Lower lobe of right lung (tissue), 2 donors: Measurements from ENCODE around the gene NXN. TPM values are rescaled to one million over a fixed set of nuclear protein-coding genes. Genes with fewer than 3 reads are reported as not detected.

Experiments
- ATAC-seq, 2 donors: fragments of 200-7000 bp; cut with Tn5 transposase; one replicate each; pipeline ENCODE4 v1.9.1; 2020 to 2022; ENCODE audit warnings: mild to moderate bottlenecking in 2 of 2, moderate library complexity in 2 of 2
- DNase-seq: peaks from one replicate; pipeline ENCODE4 v3.0.0-alpha.2; 2020
- H3K27ac ChIP-seq: fragments of 200-600 bp; one replicate; pipeline ENCODE4 v1.8.0; 2022
- H3K27me3 ChIP-seq: fragments of 200-600 bp; one replicate; pipeline ENCODE4 v1.8.0; 2022; ENCODE audit warnings: low read depth
- H3K36me3 ChIP-seq: fragments of 200-600 bp; one replicate; pipeline ENCODE4 v1.8.0; 2022; ENCODE audit warnings: mild to moderate bottlenecking
- H3K4me1 ChIP-seq: fragments of 200-600 bp; one replicate; pipeline ENCODE4 v1.8.0; 2022
- H3K4me3 ChIP-seq: fragments of 200-600 bp; one replicate; pipeline ENCODE4 v1.8.0; 2022; ENCODE audit warnings: mild to moderate bottlenecking
- H3K9me3 ChIP-seq: fragments of 200-600 bp; one replicate; pipeline ENCODE4 v1.8.0; 2022
- CTCF ChIP-seq: fragments of 200-600 bp; IDR thresholded peaks from one replicate; pipeline ENCODE4 v1.8.0; 2022; ENCODE audit warnings: antibody characterized with exemption, mild to moderate bottlenecking
- intact Hi-C: fragments of 100-400 bp; cut with DNase I; formaldehyde crosslinking; loops from one replicate; pipeline ENCODE4 v1.11.0; 2022
- total RNA-seq: library from RNA; stranded (reverse); fragmentation: NEBNext Ultra II Directional; extraction: Animal tissue kit (Norgen Biotek cat#: 25700); gene quantifications from one replicate; pipeline ENCODE4 v1.2.1, GENCODE V29; 2021
- donor health status: DM: no; HTN: yes; CAD: no; lungs with severe emphysema.

The NXN gene
- total RNA-seq, 1 donor from 2014 or later = 42.6 TPM

GRCh38 chr17:881778-882177, 97.8 kb downstream of the NXN start:
- Histone ChIP-seq H3K36me3 (no peaks in the 10 kb centered on the region), H3K4me3 (no peak overlapping the region), H3K27me3 (no peaks in the 10 kb centered on the region), H3K27ac (no peak overlapping the region), H3K4me1 (peaks cover 54% of the 10 kb centered on the region), H3K9me3 (no peaks in the 10 kb centered on the region)
- TF ChIP-seq CTCF = no peak
- intact Hi-C loops = no loop called here
- no peak for DNase-seq
- no peak for ATAC-seq

- peak overlapping the region; percentile 70 for H3K27ac ChIP-seq
- H3K27me3 ChIP-seq = no peaks in the 10 kb centered on the region
- H3K9me3 ChIP-seq = no peaks in the 10 kb centered on the region
- no peak for TF ChIP-seq CTCF
- intact Hi-C loops = no loop called here
- no peak overlapping the region for H3K4me3 ChIP-seq
- H3K4me1 ChIP-seq = peaks cover 50% of the 10 kb centered on the region
- H3K36me3 ChIP-seq = no peaks in the 10 kb centered on the region
- DNase-seq = no peak
- peak; percentile 3 to 10 for ATAC-seq
These were observed 98.9 kb downstream of the NXN start for GRCh38 chr17:880443-881269.

GRCh38 chr17:879546-880442, 99.8 kb downstream of the NXN start:
- intact Hi-C loops = no loop called here
- no peaks in the 10 kb centered on the region for H3K27me3 ChIP-seq
- H3K4me3 ChIP-seq = no peak overlapping the region
- peak overlapping the region; percentile 70 for H3K27ac ChIP-seq
- DNase-seq (peak; percentile 88), ATAC-seq (peak; percentile 87 to 91)
- peaks cover 50% of the 10 kb centered on the region for H3K4me1 ChIP-seq
- no peaks in the 10 kb centered on the region for H3K36me3 ChIP-seq
- no peaks in the 10 kb centered on the region for H3K9me3 ChIP-seq
- TF ChIP-seq CTCF = peak; percentile 62

GRCh38 chr17:877630-878029, 101.9 kb downstream of the NXN start:
- Histone ChIP-seq H3K27ac (no peak overlapping the region), H3K4me1 (peaks cover 41% of the 10 kb centered on the region)

More at GRCh38 chr17:877630-878029, 101.9 kb downstream of the NXN start:
- Histone ChIP-seq H3K9me3 (no peaks in the 10 kb centered on the region), H3K27me3 (no peaks in the 10 kb centered on the region), H3K36me3 (no peaks in the 10 kb centered on the region), H3K4me3 (no peak overlapping the region)
- intact Hi-C loops = no loop called here
- DNase-seq (no peak), ATAC-seq (no peak)
- TF ChIP-seq CTCF = no peak
